GM04504 (cell line): ENCODE measurements around the gene FRMD4B.
"Not testable (repeated sequence)": the region's sequence is repeated elsewhere in the genome, so short reads cannot be mapped to it uniquely, and the experiment has no call there.

Experiments
- DNase-seq: peaks from one replicate; pipeline ENCODE4 v3.0.0-alpha.2; 2012; ENCODE audit warnings: low read depth

The FRMD4B gene

DNA sequence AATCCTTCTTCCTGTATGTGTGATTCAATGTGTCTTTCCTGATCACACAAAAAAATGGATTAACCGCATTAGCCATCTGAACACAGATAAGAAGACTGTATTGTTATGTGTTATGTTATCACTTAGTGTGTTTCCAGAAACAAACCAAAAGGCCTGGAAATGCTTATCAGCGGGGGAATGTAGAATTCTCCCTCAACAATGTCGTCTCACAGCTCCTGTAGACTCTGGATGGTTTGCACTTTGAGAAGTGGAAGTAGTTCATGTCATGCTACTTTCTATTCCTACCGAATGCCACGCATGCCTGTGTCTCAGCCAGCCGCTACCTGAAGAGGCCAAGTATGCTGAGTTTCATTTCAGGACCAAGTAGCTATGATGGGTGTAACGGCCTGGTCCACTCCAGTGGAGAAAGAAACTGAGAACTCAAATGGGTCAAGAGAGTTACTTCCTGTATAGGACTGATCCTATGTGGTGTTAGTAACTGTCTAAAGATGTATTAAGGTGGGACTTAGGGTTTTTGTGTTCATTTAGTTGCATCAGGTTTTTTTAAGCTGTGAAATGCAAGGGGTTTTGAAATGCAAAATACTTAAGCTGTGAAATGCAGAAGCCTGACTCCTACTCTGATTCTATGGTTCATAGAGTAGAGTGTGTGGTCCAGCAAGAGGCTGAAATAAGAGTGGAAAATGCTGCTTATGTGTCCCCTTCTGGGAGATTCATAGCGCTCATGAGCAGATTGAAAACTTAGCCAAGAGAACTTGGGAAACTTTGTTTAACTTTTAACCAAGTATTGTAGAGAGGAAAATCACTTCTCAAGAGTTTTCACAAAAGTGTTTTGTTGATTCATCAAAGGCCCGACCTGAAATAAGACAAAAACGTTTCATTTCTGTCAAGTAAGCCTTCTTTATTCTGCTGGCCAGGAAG, 145.0 kb downstream of the FRMD4B start:
- no peak for DNase-seq

DNA sequence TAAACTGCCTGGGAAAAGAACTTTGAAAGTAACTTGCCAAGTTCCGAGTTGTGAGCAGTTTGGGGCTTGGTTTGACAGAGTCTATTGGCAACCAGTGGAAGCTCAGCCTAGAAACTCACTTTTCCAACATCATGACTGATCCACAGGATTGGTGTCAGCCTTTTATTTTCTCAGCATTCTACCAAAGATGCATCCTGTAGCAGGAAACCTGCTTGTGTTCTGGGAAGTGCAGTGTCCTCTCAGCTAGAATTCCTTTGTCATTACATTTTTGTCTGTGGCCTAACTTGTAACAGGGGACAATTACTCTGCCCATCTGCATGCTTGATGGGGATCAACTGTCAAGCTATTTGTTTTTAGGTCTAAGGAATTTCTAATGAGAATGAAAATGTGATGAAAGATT, 146.8 kb downstream of the FRMD4B start:
- no peak for DNase-seq

DNA sequence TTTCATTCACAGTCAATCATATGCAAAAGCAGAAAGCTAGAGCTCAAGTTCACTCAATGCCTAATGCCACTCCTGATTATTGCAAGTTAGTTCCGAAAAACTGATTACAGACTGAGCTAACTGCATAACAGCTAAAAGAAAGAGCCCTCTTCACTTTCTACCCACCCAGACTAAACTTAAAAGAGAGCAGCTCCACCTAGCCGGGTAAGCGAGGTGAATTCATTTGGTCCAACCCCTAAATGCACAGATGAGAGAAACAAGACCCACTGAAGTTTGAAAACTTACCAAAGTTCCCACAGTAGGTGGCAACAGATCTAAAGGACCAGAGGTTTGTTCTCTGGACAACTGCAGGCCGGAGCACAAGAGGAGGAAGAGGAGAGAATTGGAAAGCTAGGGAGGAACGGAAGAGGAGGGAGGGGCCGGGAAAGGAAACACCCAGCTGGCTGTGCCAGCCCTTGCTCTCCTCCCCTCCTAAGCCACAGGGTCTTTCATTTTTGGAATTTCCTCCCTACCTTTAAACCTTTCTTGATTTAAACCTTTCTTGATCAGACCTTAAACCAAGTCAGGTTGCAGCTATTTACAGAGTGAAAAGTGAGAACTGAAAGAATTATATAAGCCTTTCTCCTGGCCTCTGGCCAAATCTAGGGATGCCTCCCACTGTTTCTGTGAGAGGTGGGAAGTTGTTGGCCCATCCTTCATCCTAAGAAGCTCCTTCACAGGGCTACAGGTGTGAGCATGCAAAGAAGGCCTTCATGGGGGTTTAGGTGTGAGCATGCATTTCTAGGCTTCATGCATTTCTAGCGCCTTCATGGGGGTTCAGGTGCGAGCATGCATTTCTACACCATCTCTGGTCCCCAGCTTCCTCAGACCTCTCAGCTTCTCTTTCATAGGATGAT, 148.8 kb downstream of the FRMD4B start:
- no peak for DNase-seq

DNA sequence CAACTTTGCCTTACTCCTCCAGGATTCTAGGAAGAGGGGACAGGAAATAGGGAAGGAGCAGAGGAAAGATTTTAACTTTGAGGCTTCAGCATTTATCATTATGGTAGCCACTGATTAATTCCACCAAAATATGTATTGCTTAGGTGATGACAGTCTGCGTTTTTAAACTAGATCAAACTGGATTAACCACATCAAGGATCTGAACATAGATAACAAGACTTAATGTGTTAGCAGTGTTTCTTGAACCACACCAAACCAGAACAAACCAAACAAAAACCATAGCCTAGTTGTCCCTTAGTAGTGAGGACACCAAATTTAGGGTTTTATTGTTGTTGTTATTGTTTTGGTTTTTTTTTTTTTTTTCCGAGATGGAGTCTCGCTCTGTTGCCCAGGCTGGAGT, 150.0 kb downstream of the FRMD4B start:
- DNase-seq = no peak

DNA sequence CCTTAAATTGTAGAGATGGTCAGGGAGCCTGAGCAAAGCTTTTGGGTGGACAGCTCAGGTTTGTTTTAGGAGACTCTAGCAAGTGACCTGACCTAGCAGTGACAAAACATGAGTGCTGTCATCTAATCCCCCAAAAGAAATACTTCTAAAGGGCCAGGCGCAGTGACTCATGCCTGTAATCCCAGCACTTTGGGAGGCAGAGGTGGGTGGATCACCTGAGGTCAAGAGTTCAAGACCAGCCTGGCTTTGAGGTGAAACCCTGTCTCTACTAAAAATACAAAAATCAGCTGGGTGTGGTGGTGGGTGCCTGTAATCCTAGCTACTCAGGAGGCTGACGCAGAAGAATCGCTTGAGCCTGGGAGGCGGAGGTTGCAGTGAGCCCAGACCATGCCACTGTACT, 150.7 kb downstream of the FRMD4B start:
- not testable (repeated sequence) for DNase-seq

DNA sequence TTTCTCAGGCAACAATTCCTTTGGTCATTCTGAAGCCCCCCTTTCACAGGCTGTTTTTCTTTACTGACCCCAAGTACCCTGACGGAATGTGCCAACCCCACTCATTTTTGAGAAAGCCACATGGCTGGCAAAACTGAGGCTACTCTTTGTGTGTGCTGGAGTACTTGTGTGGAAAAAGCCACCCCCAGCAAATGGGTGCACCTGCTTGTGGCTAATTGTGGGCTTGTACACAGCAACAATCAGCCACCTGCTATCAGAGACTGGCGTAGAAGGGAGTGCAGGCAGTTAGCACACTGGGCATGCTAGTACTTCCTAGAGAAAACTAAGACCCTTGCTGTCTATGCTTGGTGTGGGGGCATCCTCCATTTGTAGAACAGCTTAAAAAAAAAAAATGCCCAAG, 153.4 kb downstream of the FRMD4B start:
- no peak for DNase-seq

DNA sequence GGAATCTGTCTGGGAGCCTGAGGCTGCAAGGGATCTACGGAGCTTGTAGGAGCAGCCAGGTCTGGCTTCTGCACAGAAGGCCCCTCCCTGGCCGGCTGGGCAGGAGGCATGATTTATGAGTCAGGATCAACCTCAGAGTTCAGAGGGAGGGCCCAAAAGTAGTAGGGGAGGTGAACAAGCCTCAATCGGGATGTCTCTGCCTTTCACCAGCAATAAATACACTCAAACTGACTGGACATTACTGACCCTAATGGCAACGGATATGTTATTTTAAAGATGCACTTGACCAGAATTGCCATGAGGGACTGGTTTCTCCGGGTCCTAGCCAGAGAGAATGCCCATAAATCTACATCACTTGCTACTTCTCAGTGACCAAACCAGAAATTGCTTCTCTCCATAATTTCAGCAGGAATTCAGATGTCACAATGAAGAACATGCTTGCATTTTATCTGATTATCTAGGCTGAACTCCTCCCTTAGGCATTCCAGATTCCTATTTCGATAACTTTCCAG, 153.9 kb downstream of the FRMD4B start:
- DNase-seq = no peak

DNA sequence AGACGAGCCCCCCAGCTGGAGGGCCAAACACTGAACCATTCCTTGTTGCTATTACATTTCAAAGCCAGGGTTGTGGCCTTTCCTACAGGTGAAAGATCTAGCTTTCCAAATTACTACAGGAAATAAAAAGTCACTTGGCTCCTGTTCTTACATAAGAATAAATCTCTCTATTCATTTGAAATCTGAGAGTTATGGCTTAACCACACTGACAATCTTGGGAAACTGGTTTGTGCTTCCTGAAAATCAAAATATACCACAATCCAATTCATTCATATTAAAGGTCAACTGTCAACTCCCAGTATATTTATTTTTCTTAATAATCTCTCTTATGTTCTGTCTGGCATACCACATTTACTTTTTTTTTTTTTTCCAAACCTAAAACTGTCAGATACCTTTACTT, 159.8 kb downstream of the FRMD4B start:
- DNase-seq = no peak

DNA sequence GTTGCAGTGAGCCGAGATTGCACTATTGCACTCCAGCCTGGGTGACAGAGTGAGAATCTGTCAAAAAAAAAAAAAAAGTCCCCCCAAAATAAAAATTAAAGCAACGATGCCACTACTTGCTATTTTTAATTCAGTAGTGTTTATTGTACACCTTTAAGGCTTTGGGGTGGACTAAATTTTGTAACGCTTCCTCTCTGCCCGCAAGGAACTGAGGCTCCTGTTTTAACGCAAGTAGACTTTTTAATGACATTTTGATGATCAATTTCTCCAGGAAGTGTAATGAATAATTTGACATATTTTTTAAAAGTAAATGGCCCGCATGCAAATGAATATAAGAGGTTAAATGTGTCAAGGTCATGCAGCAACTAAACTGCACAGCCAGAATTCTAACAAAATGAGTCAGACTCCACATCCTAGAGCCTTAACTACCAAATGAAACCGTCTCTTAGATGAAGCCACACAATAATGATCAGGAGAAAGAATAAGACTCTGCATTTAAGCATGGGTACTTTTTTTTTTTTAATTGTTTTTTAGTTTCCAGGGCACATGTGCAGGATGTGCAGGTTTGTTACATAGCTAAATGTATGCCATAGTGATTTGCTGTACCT, 166.7 kb downstream of the FRMD4B start:
- no peak for DNase-seq

DNA sequence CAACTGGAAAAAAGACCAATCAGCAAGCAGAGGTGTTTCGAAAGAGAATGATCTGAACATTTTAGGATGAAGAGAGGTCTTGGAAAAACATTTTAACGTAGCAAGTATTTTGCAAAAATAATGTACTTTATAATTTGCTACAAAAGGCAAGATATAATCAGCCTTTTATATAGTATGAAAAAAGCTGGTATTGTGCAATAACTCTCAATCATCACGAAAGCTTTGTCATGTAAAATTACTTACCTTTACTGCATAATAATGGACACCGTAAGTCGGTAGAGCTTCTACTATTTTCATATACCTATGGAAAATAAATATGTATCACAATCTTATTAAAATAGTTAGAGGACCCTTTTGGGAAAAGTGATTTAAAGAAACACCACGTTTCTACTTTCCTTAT, 167.8 kb downstream of the FRMD4B start:
- DNase-seq = no peak

DNA sequence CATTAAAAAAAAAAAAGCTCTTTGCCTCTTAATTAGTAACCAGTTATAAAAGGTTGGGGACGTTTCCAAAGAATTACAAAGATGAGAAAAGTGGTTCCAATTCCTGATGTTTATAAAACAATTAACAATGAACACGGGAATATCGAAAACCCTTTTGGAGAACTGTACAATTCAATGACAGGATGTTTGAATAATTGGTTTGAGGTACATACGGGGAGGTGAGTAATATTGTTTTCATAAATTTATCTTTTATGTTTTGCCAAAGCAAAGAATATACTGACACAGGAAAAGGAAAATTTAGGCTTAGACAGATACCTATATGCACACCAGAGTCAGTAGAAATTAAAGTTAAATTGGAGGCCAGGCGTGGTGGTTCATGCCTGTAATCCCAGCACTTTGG, 168.9 kb downstream of the FRMD4B start:
- no peak for DNase-seq

DNA sequence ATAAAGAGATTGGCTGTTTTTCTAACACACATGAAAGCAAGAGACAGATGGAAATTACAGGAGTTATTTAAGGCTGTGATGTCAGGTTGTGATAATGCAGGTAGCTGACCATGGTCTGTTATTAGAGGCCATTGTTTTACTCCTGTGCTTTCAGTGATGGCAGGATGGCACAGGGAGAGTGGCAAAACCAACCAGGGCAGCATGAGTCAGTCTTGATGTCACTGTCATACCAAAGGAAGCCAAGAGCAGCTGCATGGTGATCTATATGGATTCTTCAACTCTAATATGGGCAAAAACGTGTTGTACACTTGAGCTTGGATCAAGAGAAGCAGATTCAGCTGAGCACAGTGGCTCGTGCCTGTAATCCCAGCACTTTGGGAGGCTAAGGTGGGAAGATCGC, 171.6 kb downstream of the FRMD4B start:
- no peak for DNase-seq

DNA sequence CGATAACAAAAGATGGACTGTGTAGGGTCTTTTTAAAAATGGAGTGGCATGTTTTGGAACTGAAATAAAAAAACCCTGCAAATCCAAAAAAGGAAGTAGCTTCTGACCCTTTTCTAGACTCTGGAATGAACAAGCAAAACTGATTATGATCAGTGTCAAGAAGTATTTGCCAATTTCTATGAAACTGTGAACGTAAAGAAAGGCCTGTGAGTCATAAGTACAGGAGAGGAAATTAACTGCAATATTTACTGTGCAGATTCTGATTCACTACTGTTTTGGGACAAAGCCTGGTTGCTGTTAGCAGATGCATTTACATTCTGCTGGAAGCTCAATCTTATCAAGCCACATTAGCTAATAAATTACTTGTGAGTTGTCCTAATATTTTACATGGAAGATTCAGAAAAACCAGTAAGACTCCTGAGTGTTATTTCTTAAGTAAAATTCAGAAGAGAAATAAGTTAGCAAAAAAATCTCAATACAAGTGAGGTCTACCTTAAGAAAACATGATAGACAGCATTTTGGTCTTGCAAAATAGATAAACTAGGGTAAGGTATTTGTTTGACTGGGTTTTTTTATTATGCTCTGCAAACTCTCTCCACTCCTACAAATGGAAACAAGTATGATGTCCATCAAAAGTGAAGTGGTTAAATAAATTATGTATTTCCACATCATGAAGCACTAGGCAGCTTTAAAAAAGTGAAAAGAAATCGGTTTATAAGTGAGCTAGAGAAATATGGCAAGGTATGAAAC, 173.3 kb downstream of the FRMD4B start:
- DNase-seq = no peak

DNA sequence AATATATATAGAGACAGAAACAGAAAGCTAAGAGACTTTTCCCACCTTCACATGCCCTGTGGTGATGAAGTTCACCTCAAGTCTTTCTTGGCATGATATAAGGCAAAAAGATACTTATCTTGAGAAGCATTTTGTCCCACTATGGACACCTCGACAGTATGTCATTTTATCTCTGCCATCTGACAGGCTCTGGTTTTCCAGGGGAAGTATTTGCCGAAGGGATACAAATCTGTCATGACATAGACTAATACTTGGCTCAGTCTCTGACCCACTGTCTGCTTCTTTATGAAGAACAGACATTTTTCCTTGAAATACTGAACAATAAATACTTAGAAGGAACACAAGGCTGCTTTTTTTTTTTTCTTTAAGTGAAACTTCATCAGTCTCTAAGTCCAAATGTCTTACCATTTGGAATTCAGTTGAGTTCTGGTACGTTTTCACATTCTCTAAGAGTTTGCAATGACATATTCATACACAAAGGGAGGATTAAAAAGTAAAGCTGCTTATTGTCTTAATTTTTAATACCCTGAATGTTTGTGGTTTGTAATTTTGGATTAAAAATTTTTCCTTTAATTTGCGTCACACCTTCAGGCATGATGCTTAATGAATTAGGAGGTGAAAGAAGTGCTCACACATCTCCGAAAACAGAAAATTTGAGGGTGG, 175.7 kb downstream of the FRMD4B start:
- no peak for DNase-seq

DNA sequence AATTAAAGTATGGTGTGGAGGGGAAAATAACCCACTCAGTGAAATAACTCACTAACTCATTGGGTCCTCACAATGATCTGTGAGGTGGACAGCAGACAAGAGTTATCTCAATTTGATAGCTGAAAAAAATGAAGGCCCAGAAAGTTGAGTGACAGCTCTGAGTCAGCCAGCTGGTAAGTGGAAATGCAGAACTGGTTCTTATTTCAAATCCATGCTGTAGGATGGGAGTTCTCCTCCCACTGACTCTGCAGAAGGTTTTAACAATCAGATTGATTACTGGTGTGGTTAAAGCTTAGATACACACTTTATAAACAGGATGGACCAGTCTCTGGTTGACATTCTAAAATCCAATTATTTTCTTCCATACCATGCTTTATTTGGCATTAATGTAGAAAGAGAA, 176.5 kb downstream of the FRMD4B start:
- no peak for DNase-seq

DNA sequence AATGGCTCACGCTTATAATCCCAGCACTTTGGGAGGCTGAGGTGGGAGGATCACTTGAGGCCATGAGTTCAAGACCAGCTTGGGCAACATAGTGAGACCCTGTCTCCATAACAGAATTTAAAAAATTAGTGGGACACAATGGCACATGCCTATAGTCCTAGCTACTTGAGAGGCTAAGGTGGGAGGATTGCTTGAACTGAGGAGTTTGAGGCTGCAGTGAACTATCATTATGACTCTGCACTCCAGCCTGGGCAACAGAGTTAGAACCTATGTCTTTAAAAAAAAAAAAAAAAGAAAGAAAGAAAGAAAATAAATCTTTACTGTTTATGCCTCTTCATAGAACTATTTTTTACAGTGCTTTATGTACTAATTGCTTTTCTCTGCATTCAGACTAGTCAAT, 178.9 kb downstream of the FRMD4B start:
- no peak for DNase-seq

DNA sequence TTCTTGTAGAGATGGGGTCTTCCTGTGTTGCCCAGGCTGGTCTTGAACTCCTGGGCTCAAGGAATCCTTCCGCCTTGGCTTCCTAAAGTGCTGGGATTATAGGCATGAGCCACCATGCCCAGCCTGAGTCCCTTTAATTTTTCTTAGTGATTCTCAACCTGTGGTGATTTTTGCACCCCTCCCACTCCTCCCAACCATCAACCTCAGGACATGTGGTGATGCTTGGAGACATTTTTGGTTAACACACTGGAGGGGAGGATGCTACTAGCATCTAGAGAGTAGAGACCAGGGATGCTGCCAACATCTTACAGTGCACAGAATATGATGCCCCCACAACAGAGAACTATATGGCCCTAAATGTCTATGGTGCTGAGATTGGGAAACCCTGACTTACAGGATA, 180.5 kb downstream of the FRMD4B start:
- no peak for DNase-seq

DNA sequence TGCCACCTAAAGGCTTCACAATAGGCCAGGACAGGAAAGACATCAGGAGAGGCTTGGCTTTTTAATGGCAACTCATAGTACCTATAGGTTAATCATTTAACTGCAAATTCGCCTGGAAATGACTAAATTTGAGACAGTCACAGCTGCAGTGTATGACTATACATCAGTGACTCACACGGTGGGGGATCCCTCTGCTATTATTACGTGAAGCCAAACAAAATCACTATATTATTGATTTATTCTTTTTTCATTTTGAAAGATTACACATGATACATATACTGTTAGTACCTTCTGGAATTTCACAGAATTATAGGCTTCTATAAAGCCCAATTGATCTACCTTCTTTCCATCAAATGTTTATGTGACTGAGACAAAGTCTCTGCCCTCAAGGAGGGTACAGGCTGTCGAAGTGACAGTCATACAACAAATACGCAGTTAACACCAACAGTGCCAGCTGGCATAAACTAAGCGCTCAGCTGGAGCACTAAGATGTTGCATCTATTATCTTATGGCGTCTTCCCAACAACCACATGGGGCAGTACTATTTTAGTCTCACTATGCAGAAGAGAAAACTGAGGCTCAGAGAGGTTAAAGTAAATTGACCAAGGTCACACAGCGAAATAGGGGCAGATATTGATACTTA, 181.5 kb downstream of the FRMD4B start:
- no peak for DNase-seq

DNA sequence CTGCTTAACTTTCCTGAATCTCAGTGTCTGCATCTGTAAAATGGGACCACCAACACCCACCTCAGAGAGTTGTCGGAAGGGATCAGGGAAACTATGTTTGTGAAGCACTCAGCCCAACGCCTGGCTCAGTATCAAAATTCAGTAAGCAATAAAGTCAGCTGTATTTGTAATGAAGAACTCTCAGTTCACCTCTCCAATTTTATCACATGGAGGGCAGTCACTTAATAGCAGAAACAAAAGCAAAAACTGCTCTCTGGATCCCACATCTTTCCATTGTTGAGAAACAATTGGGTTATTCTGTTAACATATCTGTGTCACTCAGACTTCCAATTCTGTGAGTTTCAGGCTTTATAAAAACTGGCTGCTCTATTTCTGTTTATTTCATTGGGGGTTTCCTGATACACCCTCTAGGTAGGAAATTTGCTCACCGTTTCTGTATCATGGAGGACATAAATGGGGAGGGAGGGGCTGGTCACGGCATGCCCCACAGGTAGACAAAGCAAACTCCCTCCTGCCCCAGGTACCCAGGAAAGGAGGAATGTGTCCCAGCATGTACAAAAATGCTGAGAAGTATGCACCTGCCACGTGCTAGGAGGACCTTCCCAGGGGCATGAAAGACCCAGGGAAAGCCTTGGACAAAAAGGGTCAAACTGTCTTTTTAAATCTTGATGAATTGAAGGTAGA, 182.1 kb downstream of the FRMD4B start:
- no peak for DNase-seq

DNA sequence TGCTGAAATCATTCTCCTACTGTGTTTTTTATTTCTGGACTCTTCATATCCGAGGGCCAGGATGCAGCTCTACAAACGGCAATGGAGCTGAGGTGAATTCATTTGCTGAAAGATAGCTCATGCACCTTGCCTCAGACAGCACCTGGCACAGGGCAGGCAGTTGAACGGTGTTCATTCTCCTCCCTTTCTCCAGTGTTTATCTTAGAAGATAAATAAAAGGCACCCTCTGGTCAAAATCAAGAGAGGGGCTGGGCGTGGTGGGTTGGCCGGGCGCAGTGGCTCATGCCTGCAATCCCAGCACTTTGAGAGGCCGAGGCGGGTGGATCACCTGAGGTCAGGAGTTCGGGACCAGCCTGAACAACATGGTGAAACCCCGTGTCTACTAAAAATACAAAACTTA, 184.2 kb downstream of the FRMD4B start:
- no peak for DNase-seq
